Natural killer cell (primary cell): ENCODE results near the gene CERK. TPM values are rescaled to one million over a fixed set of nuclear protein-coding genes. Genes with fewer than 3 reads are reported as not detected.

Experiments used
- ATAC-seq, 3 donors: fragments of 150-1000 bp in 2 of 3; fragments of 200-7000 bp in 1 of 3; cut with Tn5 transposase; 1 replicate in 1 of 3; 2 replicates in 2 of 3; pipeline ENCODE4 v1.10.0; 2021; ENCODE audit warnings: mild to moderate bottlenecking in 2 of 3, moderate library complexity in 2 of 3
- DNase-seq, 2 donors: peaks; one replicate each; pipeline versions ENCODE4 v3.0.0 to v3.0.0-alpha.2; 2013 to 2021; ENCODE audit warnings: mixed read lengths in 1 of 2
- H3K27ac ChIP-seq: one replicate; pipeline ENCODE4 v1.5.1; 2013; ENCODE audit warnings: mild to moderate bottlenecking, low read length
- H3K27me3 ChIP-seq: one replicate; pipeline ENCODE4 v1.6.1; 2013; ENCODE audit warnings: low read length; ENCODE audit not compliant: control insufficient read depth, insufficient read depth
- H3K36me3 ChIP-seq: one replicate; pipeline ENCODE4 v1.6.1; 2013; ENCODE audit warnings: low read length; ENCODE audit not compliant: control insufficient read depth, insufficient read depth
- H3K4me1 ChIP-seq: one replicate; pipeline ENCODE4 v1.6.1; 2013; ENCODE audit warnings: low read length; ENCODE audit not compliant: control insufficient read depth, insufficient read depth
- H3K4me3 ChIP-seq: one replicate; pipeline ENCODE4 v1.5.1; 2013; ENCODE audit warnings: low read length
- H3K9me3 ChIP-seq: one replicate; pipeline ENCODE4 v1.6.1; 2013; ENCODE audit warnings: low read length; ENCODE audit not compliant: control insufficient read depth, insufficient read depth
- H3K27ac Mint-ChIP-seq, 2 donors: one replicate each; pipeline ENCODE4 v1.8.0; 2022; ENCODE audit warnings: mild to moderate bottlenecking in 2 of 2, mixed read lengths in 2 of 2, moderate library complexity in 1 of 2
- H3K27me3 Mint-ChIP-seq, 2 donors: one replicate each; pipeline ENCODE4 v1.8.0; 2022; ENCODE audit warnings: low read depth in 2 of 2, mixed read lengths in 2 of 2
- H3K36me3 Mint-ChIP-seq: one replicate; pipeline ENCODE4 v1.8.0; 2022; ENCODE audit warnings: mixed read lengths
- H3K4me1 Mint-ChIP-seq, 2 donors: one replicate each; pipeline ENCODE4 v1.8.0; 2022; ENCODE audit warnings: mixed read lengths in 2 of 2
- H3K4me3 Mint-ChIP-seq: one replicate; pipeline ENCODE4 v1.8.0; 2022; ENCODE audit warnings: mild to moderate bottlenecking, moderate library complexity, mixed read lengths
- H3K9me3 Mint-ChIP-seq, 2 donors: one replicate each; pipeline ENCODE4 v1.8.0; 2022; ENCODE audit warnings: mixed read lengths in 2 of 2
- CTCF ChIP-seq: fragments of 200-600 bp; IDR thresholded peaks from one replicate; pipeline ENCODE4 v1.8.0; 2022; ENCODE audit warnings: antibody characterized with exemption
- WGBS: methylation state at CpG from one replicate; pipeline ENCODE4 v1.1.7; 2013; ENCODE audit warnings: missing lambda C conversion rate; ENCODE audit not compliant: insufficient coverage; 5-methylcytosine and 5-hydroxymethylcytosine counted together
- intact Hi-C: fragments of 100-400 bp; cut with micrococcal nuclease; formaldehyde crosslinking; loops from one replicate; pipeline ENCODE4 v1.14.2; 2022
- total RNA-seq, 4 donors: library from RNA; stranded (reverse); fragments of 120-200 nt in 1 of 4; gene quantifications; one replicate each; pipeline versions ENCODE4 v1.2.3 to v1.2.4, GENCODE V29; 2013 to 2022

Gene CERK
- total RNA-seq, 3 donors from 2014 or later (not counting 1 experiment from before 2014, with no cell fraction given) = 50.0 to 71.2 (median 55.6) TPM

DNA sequence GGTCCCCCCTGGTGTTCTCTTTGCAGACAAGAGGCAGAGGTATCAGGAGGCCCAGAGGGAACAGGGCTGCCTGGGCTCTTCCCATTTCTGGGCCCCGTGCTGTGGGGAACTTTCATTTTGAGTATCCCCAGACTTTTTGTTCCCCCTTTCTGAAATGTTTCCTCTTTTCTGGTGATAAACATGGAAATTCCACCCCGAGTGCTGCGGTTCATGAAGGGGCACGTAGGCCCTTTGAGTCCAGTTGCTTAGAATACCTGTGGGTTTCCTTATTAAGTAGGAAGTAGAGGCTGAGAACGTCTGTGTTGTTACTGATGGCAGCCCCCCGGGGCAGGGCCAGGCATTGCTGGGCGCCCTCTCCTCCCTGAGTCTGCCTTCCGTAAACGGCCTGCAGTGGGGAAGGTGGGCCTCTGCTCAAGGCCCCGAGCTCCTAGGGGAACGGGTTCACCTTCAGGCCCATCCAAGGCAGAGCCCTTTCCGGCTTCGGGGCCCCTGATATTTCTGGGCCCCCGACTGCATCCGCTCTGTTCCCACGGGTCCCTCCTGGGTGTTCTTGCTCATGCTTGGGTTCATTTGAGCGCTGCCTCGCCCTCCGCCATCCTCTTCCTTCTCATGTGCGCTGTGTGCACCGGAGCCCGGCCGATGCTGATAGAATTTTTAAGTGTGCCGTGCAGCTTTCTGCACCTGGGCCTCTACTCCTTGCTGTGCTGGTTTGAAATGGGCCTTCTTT, 36.4 kb upstream of the CERK start:
- Mint-ChIP-seq H3K4me3 (peak overlapping the region; percentile 68), H3K27ac (peak overlapping the region; percentile 68 to 87), H3K36me3 (no peaks in the 10 kb centered on the region), H3K4me1 (peaks cover 73 to 75% of the 10 kb centered on the region in 2 donors), H3K9me3 (no peaks in the 10 kb centered on the region), H3K27me3 (no peaks in the 10 kb centered on the region)
- Histone ChIP-seq H3K9me3 (no peaks in the 10 kb centered on the region), H3K4me1 (peaks cover 78% of the 10 kb centered on the region), H3K27ac (peak overlapping the region; percentile 71), H3K27me3 (no peaks in the 10 kb centered on the region), H3K36me3 (peaks cover 2% of the 10 kb centered on the region), H3K4me3 (no peak overlapping the region)
- intact Hi-C loops = no loop called here
- DNase-seq (peak in 1 of 2 donors; percentile 39), ATAC-seq (peak in 1 of 3 donors; percentile 51)
- no peak for TF ChIP-seq CTCF
- 46% methylated on average over 24 of the region's 24 CpGs for WGBS

GRCh38 chr22:46773076-46773475, 35.0 kb upstream of the CERK start:
- no peak for DNase-seq
- TF ChIP-seq CTCF = no peak
- ATAC-seq = peak in 2 of 3 donors; percentile 18 to 27
- Mint-ChIP-seq H3K36me3 (no peaks in the 10 kb centered on the region), H3K9me3 (no peaks in the 10 kb centered on the region), H3K27me3 (no peaks in the 10 kb centered on the region), H3K4me1 (peaks cover 75 to 86% of the 10 kb centered on the region in 2 donors), H3K27ac (peak overlapping the region; percentile 68 to 87), H3K4me3 (peak overlapping the region; percentile 28)
- WGBS = 46% methylated on average over 10 of the region's 10 CpGs
- Histone ChIP-seq H3K36me3 (peaks cover 2% of the 10 kb centered on the region), H3K4me1 (peaks cover 88% of the 10 kb centered on the region), H3K27me3 (no peaks in the 10 kb centered on the region), H3K27ac (peak overlapping the region; percentile 71), H3K4me3 (no peak overlapping the region), H3K9me3 (no peaks in the 10 kb centered on the region)
- intact Hi-C loops = no loop called here

- no peak for TF ChIP-seq CTCF
- ATAC-seq = peak in 2 of 3 donors; percentile 52 to 63
- H3K27me3 Mint-ChIP-seq = no peaks in the 10 kb centered on the region
- no peaks in the 10 kb centered on the region for H3K9me3 Mint-ChIP-seq
- Histone ChIP-seq H3K4me3 (no peak overlapping the region), H3K27me3 (no peaks in the 10 kb centered on the region), H3K36me3 (peaks cover 4% of the 10 kb centered on the region), H3K4me1 (peaks cover 77% of the 10 kb centered on the region), H3K27ac (peak overlapping the region; percentile 83), H3K9me3 (no peaks in the 10 kb centered on the region)
- peaks cover 67 to 78% of the 10 kb centered on the region in 2 donors for H3K4me1 Mint-ChIP-seq
- DNase-seq = peak in 1 of 2 donors; percentile 35
- peak overlapping the region; percentile 54 for H3K4me3 Mint-ChIP-seq
- WGBS = 11% methylated on average over 7 of the region's 9 CpGs
- no peaks in the 10 kb centered on the region for H3K36me3 Mint-ChIP-seq
- H3K27ac Mint-ChIP-seq = peak overlapping the region; percentile 88 to 89
- intact Hi-C loops = no loop called here
Observed at GRCh38 chr22:46770726-46771125, 32.7 kb upstream of the CERK start.
